HG03097 (cell line): ENCODE measurements around the gene TMEM245.
A peak's percentile ranks its signal among the peaks of the same experiment; 100 is the strongest.

Experiments used
- ATAC-seq: cut with Tn5 transposase; IDR thresholded peaks from one replicate; pipeline ENCODE4 v1.9.1; 2021; ENCODE audit not compliant: unreplicated experiment, low FRiP score

Gene TMEM245

DNA sequence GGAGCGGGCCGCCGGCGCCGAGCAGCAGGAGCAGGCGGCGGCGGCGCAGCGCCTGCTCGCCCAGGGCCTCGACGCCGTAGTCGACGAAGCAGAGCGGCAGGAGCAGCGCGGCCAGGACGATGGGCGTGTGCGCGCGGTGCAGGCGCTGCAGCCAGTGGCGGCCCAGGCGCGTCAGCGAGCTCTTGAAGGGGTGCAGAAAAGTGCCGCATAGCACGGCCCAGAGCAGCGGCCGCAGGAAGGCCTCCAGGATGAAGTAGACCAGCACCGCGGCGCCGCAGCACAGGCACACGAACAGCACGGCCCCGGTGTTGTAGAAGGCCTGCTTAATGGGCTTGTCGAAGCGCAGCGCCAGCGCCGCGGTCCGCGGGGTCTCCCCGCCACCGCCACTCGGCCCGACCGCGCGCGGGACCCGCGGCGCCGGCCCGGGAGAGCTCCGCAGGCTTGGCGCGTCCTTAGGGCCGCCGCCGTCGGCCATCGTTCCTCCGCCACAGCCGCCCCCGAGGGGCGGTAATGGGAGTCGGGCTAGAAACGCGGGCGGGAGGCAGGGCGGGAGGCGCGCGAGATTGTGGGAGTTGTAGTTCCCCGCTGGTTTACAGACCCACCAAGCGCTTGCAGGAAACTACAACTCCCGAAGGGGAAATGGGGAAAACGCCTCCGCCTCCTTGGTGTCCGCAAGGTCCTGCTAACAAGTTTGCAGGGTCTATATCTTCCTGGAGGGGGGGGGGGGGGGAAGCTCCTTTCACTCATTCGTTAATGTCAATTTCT, at the start of gene TMEM245:
TSS of gene TMEM245 (minus strand) at position 509 of the 765 bp plus-strand sequence. CDS start at position 475, 34 bp downstream.
- ATAC-seq, result peak; percentile 84

GRCh38 chr9:109168170-109168569, 48.4 kb upstream of the TMEM245 start:
- ATAC-seq, result no peak

GRCh38 chr9:109167716-109168115, 48.0 kb upstream of the TMEM245 start:
- ATAC-seq, result no peak

DNA sequence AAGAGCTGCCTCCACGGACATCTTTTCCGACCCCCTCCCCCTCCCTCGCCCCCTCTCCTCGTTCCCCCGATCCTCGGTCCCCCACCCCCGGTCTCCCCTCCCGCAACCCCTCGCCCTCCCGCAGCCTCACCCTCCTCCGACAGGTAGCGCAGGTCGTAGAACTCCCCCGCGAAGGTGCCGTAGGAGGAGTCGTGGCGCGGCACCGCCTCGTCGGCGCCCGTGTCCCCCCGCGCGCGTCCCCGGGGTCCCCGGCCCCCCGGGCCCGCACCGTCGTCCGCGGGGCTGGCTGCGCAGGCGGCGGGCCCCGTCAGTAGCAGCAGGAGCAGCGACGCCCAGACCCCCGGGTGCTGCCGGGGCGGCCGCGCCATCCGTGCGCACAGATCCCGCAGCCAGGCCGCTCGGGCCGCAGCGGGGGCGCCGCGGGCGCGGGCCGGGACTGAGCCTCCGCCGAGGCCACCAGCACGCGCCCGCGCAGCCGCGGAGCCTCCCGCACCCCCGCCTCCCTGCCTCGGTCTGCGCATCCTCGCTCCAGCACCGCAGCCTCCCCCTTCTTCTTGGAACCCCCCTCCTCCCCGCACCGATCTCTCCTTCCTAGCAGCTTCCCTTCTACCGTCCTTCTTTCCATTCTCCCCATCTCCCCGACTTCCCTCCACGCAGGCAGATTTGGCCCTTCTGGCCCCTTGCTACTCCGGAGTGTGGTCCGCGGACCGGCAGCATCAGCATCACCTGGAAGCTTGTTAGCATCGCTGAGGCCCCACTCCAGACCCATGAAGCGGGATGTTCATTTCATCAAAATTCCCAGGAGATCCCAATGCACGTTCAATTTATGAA, 47.2 kb upstream of the TMEM245 start, which contains the start of gene FRRS1L:
TSS of gene FRRS1L (minus strand) at position 479 of the 831 bp plus-strand sequence. CDS start at position 368, 111 bp downstream.
- ATAC-seq, result no peak

GRCh38 chr9:109166171-109166770, 46.5 kb upstream of the TMEM245 start:
- no peak for ATAC-seq

DNA sequence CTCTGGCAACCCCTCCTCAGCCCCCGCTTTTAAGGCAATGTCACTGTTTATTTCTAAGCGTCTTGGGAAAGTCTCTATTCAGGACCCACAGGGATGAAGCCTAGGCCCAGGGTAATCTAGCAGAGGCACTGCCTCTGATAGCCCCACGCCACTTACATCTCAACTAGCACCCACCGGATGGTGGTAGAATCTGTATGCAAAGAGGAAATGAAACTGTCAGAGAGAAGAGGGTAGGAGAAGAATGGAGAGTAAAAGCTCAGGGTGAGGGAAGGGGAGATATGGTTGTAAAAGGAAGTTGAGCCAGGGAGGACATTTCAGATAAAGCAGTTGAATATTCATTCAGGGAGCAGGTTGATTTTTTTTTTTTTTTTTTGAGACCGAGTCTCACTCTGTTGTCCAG, 44.3 kb upstream of the TMEM245 start:
- no peak for ATAC-seq

DNA sequence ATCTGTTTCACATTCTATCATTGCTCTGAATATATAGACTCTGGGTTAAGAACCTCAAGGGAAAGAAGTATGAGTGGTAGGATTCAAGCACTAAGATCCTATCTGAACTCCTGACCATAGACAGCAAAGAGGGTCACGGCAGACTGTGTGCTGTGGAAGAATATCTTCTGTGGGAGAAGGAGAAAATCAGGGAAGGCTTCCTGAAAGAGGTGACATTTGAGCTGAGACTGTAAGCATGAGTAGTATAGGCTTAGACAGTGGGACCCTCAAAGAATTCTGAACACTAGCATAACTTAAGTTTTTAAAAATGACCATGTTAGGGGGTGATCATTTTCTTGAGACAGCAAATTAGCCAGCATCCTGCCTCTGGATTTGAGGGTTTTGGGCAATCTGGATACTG, 43.4 kb upstream of the TMEM245 start:
- ATAC-seq, result no peak

GRCh38 chr9:109162677-109163076, 42.9 kb upstream of the TMEM245 start:
- no peak for ATAC-seq

GRCh38 chr9:109161471-109161870, 41.7 kb upstream of the TMEM245 start:
- ATAC-seq, result no peak

DNA sequence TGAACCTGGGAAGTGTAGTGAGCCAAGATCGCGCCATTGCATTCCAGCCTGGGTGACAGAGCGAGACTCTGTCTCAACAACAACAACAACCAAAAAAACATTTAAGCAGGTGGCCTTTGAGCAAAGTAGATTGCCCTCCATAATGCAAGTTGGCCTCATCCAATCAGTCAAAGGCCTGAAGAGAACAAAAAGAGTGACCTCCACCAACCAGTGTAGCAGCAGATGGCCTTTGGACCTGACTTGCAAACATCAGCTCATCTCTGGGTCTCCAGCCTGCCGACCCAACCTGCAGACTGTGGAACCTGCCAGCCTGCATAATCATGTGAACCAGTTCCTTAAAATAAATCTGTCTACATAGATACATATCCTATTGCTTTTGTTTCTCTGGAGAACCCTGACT, 39.8 kb upstream of the TMEM245 start:
- no peak for ATAC-seq

DNA sequence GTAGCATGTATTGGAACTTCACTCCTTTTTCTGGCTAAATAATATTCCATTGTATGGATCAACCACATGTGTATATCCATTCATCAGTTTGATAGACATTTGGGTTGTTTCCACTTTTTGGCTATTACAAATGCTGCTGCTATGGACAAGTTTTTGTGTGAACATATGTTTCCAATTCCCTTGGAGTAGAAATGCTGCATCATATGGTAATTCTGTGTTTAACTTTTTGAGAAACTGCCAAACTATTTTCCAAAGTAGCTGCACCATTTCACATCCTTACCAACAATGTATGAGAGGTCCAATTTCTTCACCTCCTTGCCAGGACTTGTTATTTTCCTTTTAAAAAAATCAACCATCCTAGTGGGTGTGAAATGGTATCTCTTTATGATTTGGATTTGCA, 38.9 kb upstream of the TMEM245 start:
- ATAC-seq, result no peak

GRCh38 chr9:109156708-109157107, 37.0 kb upstream of the TMEM245 start:
- no peak for ATAC-seq

GRCh38 chr9:109150925-109151545, 31.3 kb upstream of the TMEM245 start:
- no peak for ATAC-seq

DNA sequence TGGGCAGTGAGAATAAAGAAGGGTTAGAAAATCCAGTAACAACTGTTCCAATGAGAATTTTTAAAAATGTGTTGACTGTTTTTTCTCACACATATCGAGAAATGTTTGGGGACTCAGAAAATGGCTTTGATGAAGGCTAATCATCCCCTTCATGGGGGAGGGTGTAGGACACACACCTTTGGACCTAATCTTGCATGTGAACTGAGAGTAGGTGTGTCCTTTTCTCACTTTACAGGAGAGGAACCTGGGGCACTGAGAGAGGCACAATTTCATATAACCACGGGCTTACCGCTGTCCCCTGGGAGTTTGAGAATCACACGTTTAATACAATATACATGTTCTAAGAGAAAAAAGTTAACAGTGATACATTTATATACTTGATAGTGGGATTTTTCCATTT, 30.0 kb upstream of the TMEM245 start:
- ATAC-seq, result no peak

GRCh38 chr9:109149089-109149488, 29.3 kb upstream of the TMEM245 start:
- ATAC-seq, result no peak

GRCh38 chr9:109145051-109145450, 25.3 kb upstream of the TMEM245 start:
- ATAC-seq, result no peak

- ATAC-seq, result no peak
These were observed 24.3 kb upstream of the TMEM245 start for GRCh38 chr9:109143881-109144562.

DNA sequence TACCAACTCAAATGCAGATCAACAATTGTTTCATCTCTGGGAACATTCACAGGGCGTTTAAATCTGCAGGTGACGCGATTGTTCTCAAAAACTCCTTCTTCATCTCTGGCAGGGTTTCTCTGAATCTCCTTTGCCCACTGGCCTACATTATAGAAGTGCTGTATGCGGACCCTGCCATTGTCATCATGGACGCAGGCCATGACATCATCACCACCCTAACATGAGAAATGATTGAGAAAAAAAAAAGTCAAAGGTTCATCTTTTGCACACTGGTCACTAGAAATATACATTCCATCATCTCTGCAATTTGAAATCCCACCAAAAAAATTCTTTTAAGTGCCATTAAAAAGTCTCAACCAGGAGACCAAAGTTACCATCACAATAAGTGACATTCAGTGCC, 21.6 kb upstream of the TMEM245 start:
- no peak for ATAC-seq

DNA sequence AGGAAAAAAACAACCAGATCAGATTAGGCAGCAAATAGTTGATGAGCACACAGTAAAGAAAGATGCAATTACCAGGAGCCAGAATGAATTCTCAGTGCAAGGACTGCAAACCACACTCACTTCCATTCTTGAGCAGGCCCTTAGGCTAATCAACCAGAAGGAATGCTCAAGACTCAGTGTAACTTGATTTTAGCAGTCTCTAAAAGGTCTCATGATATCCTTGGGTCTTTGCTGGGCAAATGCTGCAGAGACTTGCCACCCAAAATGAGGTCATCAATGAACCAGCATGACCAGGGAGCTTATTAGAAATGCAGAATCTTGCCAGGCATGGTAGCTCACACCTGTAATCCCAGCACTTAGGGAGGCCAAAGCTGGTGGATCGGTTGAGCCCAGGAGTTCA, 20.1 kb upstream of the TMEM245 start:
- ATAC-seq, result no peak

- ATAC-seq, result no peak
These were observed 18.7 kb upstream of the TMEM245 start for GRCh38 chr9:109138421-109138820.
